HL-60 (cell line): ENCODE measurements around the gene FARS2.

Experiments used
- DNase-seq, 2 experiments: peaks; one replicate each; pipeline ENCODE4 v3.0.0-alpha.2; 2010 to 2020; ENCODE audit warnings: low read depth in 1 of 2, low spot score in 1 of 2
- H3K27ac ChIP-seq: fragments of 250-450 bp; sonication (Bioruptor Pico); replicated peaks from 2 replicates; pipeline ENCODE4 v1.5.1; 2020; ENCODE audit warnings: mild to moderate bottlenecking, moderate library complexity
- H3K27me3 ChIP-seq: fragments of 250-450 bp; sonication (Bioruptor Pico); 2 replicates; pipeline ENCODE4 v1.5.1; 2021; ENCODE audit warnings: mild to moderate bottlenecking, moderate library complexity; ENCODE audit not compliant: insufficient read depth, poor library complexity, severe bottlenecking
- H3K4me3 ChIP-seq: replicated peaks from 2 replicates; pipeline ENCODE4 v1.5.1; 2011; ENCODE audit warnings: mild to moderate bottlenecking, control low read depth, low read length; ENCODE audit not compliant: insufficient read depth
- GABPA ChIP-seq: IDR thresholded peaks from 2 replicates; pipeline ENCODE4 v1.6.1; 2012; ENCODE audit warnings: low read depth
- POLR2AphosphoS5 ChIP-seq: IDR thresholded peaks from 2 replicates; pipeline ENCODE4 v1.6.1; 2012; ENCODE audit warnings: low read depth
- SPI1 ChIP-seq: IDR thresholded peaks from 2 replicates; pipeline ENCODE4 v1.6.1; 2012; ENCODE audit warnings: low read depth, mild to moderate bottlenecking, borderline replicate concordance
- TF ChIP-seq, protein P1 (sequence below): IDR thresholded peaks from one replicate; pipeline ENCODE4 v1.5.1; 2011; ENCODE audit warnings: low read length, control low read depth, inconsistent platforms; ENCODE audit not compliant: insufficient read depth
- TF ChIP-seq, protein P2 (sequence below): IDR thresholded peaks from 2 replicates; pipeline ENCODE4 v1.6.1; 2012; ENCODE audit warnings: low read depth; ENCODE audit not compliant: insufficient replicate concordance

Gene FARS2

DNA sequence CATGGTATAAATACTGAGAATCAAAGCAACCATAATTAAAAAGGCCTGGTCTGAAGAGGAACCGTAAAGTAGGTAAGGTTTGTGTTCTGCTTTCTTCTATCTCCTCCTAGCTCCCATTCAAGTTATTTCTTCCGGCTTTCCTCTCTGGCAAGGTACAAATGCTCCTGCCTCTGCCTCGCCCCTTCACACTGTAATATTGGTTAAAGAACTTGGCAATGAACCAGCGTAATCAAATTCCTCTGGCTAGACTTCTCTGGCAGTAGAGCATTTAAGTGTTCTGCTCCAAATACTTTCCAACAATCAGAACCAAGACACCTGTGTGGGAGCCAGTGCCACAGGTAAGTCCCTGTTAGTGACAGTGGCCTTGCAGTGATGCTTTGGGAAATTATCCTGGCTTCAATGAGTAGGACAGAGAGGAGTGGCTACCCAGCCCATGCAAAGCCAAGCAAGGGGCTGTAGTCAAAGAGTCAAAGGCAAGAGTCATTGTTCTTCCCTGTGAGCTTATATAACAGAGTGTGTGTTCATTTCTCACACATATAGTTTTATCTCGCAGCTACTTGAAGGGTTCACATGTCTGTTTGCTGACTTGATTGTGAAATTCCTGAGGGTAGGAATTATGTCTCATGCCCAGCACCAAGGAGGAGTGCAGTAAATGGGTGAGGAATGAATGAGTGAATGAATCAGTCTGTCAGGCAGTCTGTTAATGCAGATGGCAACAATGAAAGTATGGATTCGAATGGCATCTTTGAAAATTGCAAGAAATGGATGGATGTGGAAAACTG is 416.1 kb downstream of the FARS2 start:
- H3K27ac ChIP-seq = no peak overlapping the region

DNA sequence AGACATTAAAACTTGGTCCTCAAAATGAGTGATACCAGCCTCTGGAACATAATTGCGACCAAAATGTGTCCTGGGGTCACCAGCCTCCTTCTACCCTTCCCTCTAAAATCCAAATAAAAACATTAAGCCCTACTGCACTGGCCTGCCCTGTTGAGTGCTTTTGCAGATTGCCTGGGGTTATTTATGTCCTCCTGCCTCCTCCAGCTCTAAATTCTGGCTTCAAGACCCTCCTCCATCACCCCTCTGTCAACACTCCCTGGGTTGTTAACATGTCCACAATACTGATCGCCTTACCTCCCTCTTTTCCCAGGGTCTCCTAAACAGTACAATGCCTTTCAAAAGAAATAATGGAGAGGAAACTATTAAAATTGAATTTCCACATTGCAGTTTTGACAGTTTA is 418.0 kb downstream of the FARS2 start:
- TF ChIP-seq, protein P1, sequence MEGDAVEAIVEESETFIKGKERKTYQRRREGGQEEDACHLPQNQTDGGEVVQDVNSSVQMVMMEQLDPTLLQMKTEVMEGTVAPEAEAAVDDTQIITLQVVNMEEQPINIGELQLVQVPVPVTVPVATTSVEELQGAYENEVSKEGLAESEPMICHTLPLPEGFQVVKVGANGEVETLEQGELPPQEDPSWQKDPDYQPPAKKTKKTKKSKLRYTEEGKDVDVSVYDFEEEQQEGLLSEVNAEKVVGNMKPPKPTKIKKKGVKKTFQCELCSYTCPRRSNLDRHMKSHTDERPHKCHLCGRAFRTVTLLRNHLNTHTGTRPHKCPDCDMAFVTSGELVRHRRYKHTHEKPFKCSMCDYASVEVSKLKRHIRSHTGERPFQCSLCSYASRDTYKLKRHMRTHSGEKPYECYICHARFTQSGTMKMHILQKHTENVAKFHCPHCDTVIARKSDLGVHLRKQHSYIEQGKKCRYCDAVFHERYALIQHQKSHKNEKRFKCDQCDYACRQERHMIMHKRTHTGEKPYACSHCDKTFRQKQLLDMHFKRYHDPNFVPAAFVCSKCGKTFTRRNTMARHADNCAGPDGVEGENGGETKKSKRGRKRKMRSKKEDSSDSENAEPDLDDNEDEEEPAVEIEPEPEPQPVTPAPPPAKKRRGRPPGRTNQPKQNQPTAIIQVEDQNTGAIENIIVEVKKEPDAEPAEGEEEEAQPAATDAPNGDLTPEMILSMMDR = no peak
- TF ChIP-seq POLR2AphosphoS5 (no peak), SPI1 (no peak), GABPA (no peak)
- TF ChIP-seq, protein P2, sequence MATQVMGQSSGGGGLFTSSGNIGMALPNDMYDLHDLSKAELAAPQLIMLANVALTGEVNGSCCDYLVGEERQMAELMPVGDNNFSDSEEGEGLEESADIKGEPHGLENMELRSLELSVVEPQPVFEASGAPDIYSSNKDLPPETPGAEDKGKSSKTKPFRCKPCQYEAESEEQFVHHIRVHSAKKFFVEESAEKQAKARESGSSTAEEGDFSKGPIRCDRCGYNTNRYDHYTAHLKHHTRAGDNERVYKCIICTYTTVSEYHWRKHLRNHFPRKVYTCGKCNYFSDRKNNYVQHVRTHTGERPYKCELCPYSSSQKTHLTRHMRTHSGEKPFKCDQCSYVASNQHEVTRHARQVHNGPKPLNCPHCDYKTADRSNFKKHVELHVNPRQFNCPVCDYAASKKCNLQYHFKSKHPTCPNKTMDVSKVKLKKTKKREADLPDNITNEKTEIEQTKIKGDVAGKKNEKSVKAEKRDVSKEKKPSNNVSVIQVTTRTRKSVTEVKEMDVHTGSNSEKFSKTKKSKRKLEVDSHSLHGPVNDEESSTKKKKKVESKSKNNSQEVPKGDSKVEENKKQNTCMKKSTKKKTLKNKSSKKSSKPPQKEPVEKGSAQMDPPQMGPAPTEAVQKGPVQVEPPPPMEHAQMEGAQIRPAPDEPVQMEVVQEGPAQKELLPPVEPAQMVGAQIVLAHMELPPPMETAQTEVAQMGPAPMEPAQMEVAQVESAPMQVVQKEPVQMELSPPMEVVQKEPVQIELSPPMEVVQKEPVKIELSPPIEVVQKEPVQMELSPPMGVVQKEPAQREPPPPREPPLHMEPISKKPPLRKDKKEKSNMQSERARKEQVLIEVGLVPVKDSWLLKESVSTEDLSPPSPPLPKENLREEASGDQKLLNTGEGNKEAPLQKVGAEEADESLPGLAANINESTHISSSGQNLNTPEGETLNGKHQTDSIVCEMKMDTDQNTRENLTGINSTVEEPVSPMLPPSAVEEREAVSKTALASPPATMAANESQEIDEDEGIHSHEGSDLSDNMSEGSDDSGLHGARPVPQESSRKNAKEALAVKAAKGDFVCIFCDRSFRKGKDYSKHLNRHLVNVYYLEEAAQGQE = no peak

More for the DNA sequence above, 416.1 kb downstream of the FARS2 start:
- TF ChIP-seq, protein P2 = no peak
- TF ChIP-seq, protein P1 = no peak
- TF ChIP-seq GABPA (no peak), POLR2AphosphoS5 (no peak), SPI1 (no peak)
- Histone ChIP-seq H3K27me3 (no peaks in the 10 kb centered on the region), H3K4me3 (no peak overlapping the region)
- no peak for DNase-seq

DNA sequence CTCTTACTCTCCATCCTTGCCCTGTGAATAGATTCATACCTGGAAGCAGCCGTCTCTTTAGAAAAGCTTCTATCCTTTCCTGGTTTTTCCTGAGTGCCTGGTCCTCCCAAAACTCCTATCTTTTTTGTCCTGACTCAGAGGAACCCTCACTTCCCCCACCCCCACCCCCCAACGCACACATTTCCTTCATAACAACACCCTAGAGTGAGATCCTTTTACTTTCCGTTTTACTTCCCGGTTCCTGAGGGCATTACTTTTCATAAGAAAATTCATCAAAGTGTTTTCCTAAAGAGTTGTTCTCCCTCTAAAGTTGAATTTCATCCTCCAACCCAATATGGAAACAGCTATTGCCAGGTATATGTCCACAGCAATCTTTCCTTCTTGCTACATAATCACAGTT is 418.4 kb downstream of the FARS2 start:
- H3K27ac ChIP-seq = no peak overlapping the region
- H3K27me3 ChIP-seq = no peaks in the 10 kb centered on the region
- H3K4me3 ChIP-seq = no peak overlapping the region
- no peak for DNase-seq
- TF ChIP-seq SPI1 (no peak), GABPA (no peak), POLR2AphosphoS5 (no peak)
- TF ChIP-seq, protein P1 = no peak
- TF ChIP-seq, protein P2 = no peak

More for the DNA sequence above, 418.0 kb downstream of the FARS2 start:
- Histone ChIP-seq H3K27ac (no peak overlapping the region), H3K27me3 (no peaks in the 10 kb centered on the region), H3K4me3 (no peak overlapping the region)
- DNase-seq = no peak
